HG02970 (cell line): Measurements from ENCODE around the gene TEKT3.

Experiments
- ATAC-seq: cut with Tn5 transposase; IDR thresholded peaks from one replicate; pipeline ENCODE4 v1.9.1; 2021; ENCODE audit warnings: mild to moderate bottlenecking, moderate library complexity, moderate number of reproducible peaks; ENCODE audit not compliant: unreplicated experiment, low FRiP score

Gene TEKT3

DNA sequence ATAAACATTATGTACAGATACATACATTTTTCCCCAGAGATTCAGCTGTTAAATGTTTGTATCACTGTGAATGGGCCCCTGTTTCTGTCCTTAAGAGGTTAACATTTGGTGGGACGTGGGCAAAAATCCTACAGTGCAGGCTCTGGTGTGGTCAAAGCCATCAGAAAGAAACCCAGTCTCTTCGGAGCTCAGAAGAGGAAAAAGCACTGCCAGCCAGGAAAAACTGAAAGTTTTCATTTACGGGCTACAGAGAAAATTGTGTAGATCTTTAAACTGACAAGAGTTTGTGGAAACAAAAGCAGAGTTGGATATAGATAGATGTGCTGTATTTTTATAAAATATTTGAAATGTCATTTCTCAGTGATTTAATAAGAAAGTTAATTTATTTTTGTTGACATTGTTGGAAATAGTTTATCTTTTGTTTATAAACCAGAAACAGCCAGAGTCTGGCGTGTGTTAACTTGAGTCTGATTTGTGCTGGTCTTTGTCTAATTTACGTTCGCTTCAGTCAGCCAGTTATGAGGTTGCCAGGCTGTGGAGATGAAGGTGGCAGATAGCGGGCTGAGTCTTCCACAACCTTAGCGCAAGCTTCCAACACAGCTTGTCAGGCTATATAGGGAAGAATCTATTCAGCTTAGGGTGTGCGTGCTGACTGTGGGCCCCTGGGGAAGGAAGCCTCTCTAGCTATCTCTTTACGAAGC is 9.5 kb upstream of the TEKT3 start:
- no peak for ATAC-seq

DNA sequence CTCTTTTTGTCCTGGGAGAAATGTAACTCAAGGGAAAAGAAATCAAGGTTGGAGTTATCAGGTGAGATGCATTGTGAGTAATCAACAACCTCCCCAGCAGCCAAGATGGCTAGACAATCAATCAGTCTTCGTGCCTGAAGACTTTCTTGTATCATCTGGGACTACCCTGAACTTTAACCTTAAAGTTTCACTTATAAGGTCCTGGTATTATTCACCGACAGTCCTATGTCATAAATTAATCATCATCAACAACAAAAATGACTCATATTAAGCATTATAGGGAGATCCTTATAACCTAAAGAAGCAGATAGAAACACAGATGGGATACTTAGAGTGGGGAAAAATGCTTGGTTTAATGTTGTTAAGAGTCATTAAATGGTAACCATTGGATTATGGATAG is 7.7 kb upstream of the TEKT3 start:
- ATAC-seq: no peak

DNA sequence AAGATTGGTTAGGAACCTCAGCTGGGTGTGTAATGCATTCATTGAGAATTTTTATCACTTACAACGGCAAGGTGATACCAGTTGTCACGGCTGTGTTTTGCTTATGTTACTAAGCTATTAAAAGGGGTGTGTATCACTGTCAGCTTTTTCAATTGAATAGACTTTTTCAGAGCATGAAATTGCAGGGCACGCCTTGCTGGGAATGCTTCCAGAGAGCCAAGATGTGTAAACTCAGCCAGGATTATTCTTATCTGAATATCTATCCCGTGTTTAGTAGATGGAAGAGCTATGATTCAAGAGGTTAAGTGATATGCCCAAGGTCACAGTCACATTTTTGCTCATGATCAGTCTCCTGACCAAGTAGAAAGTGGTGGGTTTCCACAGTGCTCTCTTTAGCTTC is 6.6 kb upstream of the TEKT3 start:
- no peak for ATAC-seq

DNA sequence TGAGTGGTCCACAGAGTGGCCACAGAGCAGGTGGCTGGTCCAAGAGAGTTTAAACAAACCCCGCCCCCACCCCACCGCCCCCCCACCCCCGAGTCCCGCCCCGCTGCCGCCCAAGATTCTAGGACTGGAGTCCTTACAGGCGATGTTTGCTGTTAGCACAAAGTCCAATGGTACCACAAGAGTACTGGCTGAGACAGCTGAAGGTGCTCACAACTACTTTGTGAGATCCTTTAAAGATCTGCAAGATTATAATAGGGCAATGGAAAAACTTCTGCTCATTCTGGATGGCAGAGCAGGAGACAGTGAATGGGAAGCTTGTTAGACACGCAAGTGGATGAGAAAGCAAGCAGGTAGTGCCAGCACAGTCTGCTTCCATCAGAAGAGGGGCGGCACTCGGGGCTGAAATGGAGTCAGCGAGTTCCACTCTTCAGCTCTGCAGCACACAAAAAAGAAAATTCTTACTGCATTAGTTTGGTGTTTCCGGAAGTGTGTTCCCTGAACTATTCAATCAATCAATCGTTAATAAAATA is 4.7 kb upstream of the TEKT3 start:
- no peak for ATAC-seq

DNA sequence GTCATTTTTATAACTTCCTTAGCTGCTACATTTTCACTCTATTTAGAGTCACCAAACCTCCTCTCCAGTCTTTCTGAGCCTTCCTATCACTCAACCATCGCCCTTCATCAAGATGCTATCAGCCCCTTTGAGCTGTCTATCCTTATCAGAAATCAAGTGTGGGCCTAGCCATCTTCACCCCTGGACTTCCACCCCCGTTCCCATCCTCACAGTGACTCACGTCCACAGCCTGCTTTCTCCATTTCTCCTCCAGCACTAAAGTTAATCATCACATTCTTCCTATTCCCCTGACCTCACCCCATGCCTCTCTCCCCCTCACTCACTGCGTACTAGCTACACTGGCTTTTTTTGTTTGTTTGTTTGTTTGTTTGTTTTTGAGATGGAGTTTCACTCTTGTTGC is 2.4 kb upstream of the TEKT3 start:
- ATAC-seq: no peak

DNA sequence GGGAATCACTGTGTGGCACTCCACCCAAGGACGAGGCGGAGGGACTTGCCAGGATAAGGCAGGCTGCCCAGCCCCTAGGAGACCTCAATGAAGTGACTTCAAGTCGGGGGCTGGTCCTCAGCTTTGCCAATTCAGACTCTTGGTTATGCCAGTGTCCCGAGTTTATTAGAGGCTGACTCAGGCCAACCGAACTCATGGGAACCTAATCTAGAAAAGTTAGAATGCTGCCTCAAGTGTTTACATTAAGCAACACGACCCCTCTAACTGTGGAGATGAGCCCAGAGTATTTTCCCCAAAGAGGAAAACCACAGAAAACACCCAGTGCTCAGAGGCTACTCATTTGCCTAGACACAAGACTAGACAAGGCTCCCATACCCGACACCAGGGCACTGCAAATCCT is 1.1 kb upstream of the TEKT3 start:
- ATAC-seq: no peak

DNA sequence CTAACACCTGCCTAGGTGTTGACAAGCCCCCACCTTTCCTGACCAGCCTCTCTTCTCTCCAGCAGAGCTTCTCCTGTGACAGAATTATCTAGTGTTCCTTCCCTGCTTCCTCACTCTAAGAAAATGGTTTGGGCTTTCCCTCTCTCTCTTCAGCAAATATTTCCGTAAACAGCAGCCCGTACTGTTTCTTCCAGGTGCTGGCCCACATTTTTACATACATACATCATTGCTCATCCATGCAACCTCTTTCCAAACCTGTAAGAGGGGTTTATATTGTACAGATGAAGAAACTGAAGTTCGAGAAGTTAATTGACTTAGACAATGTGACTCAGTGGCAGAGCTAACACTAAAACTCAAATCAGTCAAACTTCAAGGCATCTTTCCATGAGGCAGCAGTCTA is 569 bp upstream of the TEKT3 start:
- ATAC-seq: no peak

DNA sequence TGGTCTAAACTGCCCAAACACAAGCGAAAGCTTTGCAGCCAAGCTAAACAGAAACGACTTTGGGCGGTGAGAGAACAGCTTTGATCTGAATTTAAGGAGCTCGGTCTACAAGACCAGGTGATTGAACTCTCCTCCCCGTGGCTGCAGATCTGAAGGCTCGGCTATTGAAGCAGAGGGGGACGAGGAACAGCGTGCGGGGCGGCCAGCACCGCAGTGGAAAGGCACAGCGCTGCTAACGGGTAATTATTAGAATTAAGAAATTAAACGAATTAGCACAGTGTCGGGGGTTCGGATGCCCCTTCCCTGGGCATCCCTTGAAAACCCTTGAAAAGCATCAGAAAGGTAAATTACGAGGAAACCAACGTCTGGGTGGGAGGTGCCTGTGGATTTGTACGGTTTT is 431 bp downstream of the TEKT3 start:
- ATAC-seq: no peak

DNA sequence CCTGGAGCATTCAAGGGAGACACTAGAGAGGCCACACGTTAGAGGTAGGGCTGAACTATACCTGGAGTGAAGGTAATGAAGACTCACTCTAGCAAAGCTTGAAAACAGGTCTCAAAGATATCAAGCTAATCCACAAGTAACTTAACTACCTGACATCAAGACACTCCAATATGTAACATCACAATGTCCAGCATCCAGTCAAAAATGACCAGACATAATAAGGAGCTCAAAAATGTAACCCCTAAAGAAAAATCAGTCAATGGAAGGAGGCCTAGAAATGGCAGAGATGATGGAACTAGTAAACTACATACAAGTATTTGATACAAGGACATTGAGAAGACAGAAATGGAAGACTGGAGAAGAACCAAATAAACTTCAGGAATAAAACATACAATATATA is 6.0 kb downstream of the TEKT3 start:
- no peak for ATAC-seq

DNA sequence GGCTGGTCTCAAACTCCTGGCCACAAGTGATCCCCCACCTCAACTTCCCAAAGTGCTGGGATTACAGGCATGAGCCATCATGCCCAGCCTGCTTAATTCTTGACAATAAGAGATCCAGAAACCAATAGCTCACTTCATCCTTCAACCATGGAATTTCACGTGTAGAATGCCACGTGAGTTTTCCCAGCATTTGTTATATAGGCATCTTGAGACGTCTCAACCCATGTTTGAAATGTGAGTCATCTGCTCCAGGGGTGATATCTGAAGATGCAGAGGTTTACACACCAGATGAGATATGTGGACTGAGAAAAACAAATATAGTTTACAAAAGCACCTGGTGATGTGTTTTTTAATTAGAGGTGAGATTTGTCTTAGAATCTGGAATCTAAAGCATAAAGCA is 7.1 kb downstream of the TEKT3 start:
- ATAC-seq: no peak

DNA sequence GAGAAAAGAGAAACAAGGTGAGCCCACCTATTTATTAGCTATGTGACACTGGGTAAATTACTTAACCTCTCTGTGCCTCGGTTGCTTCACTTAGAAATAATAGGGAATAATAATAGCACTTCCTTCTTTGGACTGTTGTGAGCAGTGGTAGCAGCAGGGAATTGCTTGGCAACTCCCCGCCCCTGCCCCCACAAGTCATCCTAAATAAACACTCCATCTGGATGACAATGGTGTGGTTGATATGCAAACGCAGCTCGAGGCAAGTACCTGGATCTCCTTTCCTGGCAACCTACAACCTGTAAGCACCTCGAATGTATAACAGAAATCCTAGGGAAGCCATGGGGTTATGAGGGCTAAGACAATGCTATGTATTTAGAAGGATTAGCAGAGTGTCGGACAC is 9.1 kb downstream of the TEKT3 start:
- no peak for ATAC-seq

DNA sequence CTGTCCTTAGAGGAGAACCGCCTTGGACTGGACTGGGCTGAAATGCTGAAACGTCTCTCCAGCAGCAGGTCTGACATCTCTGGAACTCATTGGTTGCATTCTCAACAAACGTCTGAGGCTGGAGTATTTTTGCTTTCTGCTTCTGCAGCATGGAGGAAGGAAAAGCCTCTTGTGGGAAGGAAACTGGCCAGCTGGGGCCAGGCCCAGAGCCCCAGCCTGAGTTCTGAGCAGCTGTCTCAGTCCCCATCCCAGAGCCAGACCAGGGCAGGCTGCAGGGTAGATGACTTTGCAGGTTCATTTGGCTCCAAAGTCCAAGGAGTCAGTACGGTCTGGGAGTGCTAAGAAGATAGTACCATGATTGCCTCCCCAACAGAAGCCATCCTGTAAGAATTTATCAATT is 18.3 kb downstream of the TEKT3 start:
- no peak for ATAC-seq

DNA sequence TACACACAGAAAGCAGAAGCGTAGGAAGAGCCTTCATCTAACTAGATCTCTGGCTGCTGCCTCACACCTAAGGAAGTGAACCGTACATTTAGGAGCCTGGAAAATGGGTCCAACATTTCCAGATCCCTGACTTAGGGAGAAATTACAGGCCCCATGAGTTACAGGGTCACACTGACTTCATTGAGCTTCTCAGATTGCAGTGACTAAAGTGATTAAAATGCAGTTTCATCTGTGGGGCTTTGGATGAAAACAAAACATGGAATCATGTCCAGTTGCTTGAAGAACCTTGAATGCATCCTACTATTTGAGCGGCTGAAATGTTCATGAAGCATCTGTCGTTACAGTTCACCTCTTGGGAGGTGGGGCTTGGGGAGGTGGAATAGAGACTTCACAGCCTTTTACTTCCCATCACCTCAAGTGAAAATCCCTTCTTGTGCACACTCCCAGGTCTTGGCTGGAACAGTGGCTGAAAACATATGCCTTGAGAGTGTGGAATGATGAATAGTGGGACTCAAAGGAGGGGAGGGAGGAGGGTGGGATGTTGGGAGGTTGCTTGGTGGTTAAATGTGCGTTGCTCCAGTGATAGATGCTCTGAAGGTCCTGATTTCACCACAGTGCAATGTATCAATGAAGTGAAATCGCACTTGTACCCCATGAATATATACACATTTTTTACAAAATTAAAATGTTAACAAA is 19.7 kb downstream of the TEKT3 start:
- ATAC-seq: no peak

DNA sequence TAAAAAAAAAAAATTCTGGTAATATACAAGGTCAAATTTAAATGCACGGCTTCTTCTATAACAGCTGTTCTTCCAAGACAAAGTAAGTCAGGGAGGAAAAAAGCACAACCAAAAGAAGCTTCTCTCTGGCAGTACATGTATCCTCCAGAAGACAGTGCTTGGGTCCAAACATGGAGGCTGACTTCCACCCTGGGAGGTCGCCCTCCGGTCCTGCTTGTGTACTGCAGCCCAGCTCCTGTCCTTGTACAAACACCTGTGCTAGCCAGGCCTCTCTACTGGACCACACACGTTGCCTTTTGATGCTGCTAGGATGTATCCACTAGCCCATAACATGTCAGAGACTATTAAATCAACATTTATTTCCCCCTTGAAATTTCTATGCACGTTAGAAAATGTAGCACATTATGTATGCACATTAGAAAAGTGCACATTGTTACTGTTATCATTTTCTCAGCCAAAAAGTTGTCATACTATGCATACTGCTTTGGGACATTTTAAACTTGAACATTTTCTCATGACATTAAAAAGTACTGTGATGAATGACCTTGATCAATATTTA is 21.9 kb downstream of the TEKT3 start:
- ATAC-seq: no peak

DNA sequence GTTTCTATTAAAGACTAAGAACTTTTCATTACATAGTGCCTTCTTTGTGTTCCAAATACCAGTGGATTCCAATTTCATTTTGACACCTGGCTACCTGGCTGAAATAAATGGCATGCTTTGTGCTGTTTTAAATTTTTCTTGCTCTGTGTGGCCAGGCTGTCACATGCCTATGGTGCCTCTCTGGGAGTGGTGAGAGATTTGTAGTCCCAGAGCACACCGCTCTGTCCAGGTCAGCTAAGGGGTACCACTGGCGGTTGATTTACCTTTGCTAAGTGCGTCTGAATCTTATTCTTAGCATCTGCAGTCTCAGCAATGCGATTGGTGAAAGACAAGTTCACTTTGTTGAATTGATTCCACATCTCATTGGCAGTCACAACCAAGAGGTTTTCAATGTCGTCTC is 29.4 kb downstream of the TEKT3 start:
- no peak for ATAC-seq

DNA sequence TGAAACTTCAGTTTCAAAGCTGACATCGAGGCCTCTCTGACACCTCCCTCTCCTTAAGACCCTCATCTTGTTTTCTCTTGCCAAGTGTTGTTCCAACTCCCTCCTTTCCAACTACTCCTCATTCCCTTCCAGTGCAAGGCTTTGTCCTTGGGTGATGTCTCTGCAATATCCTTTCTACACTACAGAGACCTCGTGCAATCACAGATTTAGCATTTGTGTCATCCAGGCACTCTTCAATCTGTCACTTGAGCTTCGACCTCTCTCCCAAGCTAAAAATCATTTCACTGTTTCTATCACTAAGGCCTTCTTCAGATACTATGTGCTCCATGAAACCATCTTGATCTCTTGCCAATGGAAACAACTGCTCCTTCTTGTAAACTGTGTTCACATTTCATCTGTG is 31.6 kb downstream of the TEKT3 start:
- no peak for ATAC-seq

DNA sequence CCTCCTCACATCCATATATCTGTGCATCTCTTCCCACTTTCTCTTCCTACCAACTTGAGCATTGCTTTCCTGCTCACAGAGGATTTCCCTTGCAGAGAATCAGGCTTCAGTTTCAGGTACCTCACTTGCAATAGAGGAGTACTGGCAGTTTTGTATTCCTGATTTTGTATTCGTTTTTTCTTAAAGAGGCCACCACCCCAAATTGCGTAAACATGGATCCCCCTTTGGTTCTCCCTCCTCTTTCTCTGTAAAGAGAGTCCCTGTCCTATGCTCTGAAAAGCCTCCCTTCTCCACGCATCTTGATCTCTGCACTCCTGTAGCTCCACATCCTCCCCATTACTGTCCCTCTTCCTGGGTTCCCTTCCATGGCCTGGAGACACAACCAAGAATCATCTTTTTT is 32.2 kb downstream of the TEKT3 start:
- no peak for ATAC-seq

DNA sequence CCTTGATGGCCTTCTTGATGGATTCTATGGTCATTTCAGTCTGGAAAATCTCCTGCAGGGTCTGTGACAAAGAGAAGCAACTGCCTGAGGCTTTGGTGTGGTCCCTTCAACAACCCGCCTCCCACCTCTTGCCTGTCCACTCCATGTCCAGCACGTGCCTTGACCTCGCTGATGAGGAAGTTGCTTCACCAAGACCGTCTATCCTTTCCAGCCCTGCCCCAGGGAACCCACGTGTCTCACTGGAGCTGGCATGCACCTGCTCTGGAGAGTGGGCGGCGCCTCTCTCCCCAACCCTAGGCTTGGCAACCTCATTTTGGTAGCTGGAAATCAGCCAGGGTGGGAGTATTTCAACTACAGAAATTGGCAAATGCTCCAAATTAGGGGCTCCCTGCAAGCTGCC is 32.6 kb downstream of the TEKT3 start:
- no peak for ATAC-seq

DNA sequence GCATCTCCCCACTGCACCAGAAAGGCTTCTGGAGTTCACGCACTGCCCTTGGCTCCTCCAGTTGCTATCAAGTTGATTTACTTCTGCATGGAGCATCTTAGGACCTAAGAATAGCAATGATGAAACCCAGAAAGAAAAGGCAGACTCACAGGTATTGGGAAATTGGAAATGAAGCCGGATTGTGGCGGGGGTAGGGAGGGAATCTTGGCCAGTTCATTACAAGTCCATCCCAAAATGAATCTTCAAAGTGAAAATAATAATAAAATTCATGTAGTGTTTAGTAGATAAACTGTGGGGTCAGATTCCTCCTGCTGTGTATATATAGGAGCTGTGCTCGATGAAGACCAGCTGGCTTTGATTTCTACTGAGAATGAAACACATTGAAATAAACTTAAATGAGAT is 33.7 kb downstream of the TEKT3 start:
- no peak for ATAC-seq

DNA sequence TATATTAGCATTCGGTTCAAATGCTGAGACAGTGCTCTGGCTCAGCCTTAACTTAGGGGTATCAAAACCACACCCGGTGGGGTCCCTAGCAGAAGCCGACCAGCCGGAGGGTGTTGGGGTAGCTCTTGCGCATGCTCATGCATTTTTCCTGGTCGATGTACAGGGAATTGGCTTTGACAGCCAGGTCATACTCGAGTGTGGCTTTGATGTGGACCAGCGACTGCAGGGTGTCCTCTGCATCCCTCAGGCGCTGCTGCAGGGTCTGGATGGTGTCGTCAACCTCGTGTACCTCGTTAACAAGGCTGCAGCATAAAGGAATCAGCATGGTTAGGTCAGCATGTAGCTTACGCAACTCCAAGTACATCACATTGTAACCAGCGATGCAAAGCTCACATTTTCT is 37.5 kb downstream of the TEKT3 start:
- no peak for ATAC-seq

DNA sequence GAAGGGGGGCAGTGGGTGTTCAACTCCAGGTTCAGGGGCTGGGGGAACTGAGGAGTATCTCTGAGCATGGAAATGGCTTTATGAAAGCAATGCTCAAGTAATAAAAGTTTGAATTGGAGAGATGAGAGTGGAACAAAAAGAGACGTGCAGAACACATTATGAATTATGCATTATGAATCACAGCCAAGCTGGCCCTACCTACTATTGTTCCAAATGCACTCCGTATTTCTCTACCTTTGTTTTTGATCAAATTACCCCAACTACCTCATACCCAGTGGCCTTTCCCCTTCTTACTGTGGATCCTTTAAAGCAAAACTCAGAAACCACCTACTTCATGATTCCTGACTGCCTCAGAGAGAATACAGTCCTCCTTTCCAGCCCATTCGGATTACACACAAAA is 38.1 kb downstream of the TEKT3 start:
- ATAC-seq: no peak

DNA sequence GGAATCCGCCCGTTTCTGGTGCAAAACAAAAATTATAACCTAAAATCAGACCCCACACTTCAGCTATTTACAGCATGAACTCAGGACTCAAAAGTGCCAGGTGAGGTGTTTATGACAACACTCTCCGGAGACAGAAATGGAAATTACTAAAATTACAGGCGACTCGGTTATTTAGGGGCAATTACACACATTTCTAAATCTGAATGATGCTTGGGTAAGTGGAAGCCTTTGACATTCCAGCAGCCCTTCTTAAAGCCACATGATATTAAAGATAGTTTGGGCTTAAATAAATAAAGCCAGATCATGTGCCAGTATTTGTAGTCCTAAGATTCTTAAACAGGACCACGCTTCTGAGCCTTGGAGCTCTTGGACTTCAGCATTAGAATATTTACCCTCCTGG is 39.6 kb downstream of the TEKT3 start:
- no peak for ATAC-seq
